SKM-1 treated with dmso at 0.1 percent for 144 hours (cell line): Measurements from ENCODE around the gene CARS1.
"Not testable (repeated sequence)": the region's sequence is repeated elsewhere in the genome, so short reads cannot be mapped to it uniquely, and the experiment has no call there.

Experiments used
- DNase-seq: peaks from one replicate; lab custom pipeline; 2025; ENCODE audit not compliant: unreplicated experiment; lab: John Stamatoyannopoulos, UW

The CARS1 gene

DNA sequence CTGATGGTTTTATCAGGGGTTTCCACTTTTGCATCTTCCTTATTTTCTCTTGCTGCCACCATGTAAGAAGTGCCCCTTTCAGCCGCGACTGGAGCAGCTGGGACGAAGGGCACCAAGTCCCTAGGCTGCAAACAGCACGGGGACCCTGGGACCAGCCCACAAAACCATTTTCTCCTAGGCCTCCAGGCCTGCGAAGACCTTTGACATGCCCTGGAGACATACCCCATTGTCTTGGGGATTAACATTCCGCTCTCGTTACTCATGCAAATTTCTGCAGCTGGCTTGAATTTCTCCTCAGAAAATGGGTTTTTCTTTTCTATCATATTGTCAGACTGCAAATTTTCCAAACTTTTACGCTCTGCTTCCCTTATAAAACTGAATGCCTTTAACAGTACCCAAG lies 6.7 kb upstream of the CARS1 start:
- DNase-seq, result not testable (repeated sequence)

DNA sequence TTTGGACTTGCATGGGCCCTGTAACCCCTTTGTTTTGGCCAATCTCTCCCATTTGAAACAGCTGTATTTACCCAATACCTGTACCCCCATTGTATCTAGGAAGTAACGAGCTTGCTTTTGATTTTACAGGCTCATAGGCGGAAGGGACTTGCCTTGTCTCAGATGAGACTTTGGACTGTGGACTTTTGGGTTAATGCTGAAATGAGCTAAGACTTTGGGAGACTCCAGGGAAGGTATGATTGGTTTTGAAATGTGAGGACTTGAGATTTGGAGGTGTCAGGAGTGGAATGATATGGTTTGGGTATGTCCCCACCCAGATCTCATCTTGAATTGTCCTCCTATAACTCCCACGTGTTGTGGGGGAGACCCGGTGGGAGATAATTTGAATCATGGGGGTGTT lies 6.2 kb upstream of the CARS1 start:
- DNase-seq, result not testable (repeated sequence)

- DNase-seq, result no peak
Observed at GRCh38 chr11:3060436-3061025, 3.3 kb upstream of the CARS1 start.

GRCh38 chr11:3058753-3059664 lies 1.8 kb upstream of the CARS1 start:
- DNase-seq, result no peak

- no peak for DNase-seq
Observed at GRCh38 chr11:3056296-3057068, 741 bp downstream of the CARS1 start.

- no peak for DNase-seq
Observed at GRCh38 chr11:3055891-3056290, 1.3 kb downstream of the CARS1 start.

- no peak for DNase-seq
Observed at GRCh38 chr11:3052567-3052966, 4.7 kb downstream of the CARS1 start.

GRCh38 chr11:3052109-3052479 lies 5.1 kb downstream of the CARS1 start:
- DNase-seq, result no peak

GRCh38 chr11:3051196-3052108 lies 5.8 kb downstream of the CARS1 start:
- no peak for DNase-seq

DNA sequence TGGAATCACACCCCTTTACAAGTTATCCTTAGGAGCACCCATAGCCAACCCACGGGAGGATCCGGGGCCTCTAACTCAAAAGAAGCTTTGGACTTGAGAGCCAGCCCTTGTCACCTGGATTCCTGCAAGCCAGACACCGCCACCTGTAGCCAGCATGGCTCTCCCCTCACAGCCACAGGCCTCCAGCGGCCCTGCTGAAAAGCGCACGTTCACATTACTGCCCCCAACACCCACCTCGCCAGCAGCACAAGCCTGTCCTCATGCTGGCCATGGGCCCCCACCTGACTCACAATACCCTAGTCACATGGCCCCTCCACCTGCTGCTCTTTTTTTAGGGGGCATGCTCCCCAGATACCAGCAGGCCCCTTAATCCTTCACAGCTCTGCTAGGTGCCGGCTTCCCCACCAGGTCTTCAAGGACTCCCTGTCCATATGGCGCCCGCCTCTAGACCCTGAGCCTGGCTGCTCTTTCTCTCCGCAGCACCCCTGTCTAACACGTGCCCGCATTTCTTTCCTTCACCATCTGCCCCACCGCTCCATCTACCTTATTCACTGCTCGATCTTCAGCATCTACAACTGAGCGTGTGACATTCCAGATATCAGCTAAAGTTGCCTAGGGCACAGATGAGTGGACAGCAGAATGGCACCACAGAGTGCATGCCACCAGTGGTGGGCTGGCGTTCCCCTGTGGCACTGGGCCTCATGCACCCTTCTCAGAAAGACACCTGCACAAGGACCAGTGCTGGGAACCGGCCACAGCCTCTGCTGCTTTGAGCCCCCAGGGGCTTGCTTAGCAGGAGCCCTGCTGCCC lies 6.6 kb downstream of the CARS1 start:
- DNase-seq, result no peak

GRCh38 chr11:3049430-3050243 lies 7.6 kb downstream of the CARS1 start:
- peak; percentile 70 for DNase-seq

GRCh38 chr11:3047637-3048036 lies 9.6 kb downstream of the CARS1 start:
- DNase-seq, result no peak

GRCh38 chr11:3046641-3047040 lies 10.6 kb downstream of the CARS1 start:
- DNase-seq, result no peak

DNA sequence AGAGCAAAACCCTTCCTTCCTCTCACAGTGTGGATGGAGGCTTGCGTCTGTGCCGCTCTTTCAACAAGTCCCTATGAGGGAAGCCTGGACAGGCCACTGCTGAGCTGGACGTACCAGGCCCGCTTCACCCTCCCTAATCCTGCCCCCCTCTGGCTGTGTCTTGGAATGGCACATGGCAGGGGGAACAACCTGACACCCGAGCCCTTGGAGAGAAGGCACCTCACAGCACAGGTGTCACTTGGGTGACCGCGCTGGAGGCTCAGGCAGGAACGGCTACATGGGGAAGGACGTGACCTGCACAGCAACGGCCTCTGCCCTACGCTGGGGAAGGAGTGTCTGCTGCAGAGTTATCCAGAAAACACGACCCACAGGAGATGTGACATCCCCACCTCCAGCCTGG lies 11.0 kb downstream of the CARS1 start:
- no peak for DNase-seq

DNA sequence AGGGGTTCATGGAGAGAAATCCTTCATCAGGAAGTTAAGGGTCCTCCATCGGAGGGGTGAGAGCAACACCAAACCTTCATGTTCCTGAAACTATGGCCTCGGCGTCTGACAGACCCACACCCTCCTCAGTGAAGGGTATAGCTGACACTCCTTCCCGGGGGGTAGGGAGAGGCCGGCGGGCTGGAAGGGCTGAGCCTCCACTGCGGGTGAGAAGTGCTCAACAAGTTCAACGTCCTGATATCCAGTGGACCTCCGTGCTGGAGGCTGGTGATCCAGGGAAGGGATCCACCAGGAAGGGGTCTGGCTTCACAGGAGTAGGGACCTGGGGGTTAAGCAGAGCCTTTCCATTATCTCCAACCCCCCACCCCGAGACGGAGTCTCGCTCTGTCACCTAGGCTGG lies 12.3 kb downstream of the CARS1 start:
- no peak for DNase-seq

GRCh38 chr11:3044004-3044403 lies 13.2 kb downstream of the CARS1 start:
- DNase-seq, result no peak

- DNase-seq, result no peak
Observed at GRCh38 chr11:3043315-3043871, 13.8 kb downstream of the CARS1 start.

DNA sequence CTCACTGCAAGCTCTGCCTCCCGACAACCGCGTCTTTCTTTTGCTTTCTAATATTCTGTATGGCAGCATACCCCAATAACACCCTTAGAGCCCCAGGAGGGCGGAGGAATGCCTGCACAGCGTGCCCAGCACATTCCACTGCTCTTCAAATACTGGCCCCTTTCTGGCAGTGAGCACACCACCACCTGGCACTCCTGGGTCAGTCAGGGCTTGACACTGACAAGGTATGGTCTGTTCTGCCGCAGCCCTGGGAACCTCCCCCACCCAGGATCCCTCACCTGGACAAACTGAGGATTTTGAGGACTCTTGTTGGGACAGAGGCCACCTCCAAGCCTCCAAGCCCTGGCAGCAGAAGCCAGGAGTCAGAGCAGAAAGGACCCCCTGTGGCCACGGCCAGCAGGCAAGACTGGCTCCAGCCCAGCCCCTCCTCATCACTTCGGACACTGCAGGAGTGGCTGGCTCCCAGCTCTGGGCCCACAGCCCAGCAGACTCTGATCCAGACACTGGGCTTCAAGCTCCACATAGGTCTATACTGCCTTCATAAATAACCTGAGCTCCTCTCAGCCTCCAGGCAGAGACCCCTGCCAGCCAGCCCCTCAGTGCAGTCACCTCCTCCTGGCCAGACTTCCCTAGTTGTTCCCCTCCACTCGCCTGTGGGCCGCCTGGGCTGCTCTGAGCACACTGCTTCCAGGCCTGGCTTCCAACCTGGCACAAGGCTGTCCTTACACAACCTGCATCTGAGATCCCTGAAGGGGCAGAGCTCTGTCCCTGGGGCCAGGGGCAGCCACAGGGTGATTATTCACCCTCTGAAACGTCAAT lies 14.5 kb downstream of the CARS1 start:
- DNase-seq, result no peak
